ENCODE measurements around the gene YPEL2.

Gene YPEL2

GRCh38 chr17:59436900-59437299 is 105.4 kb downstream of the YPEL2 start:
- no peak for DNase-seq

DNA sequence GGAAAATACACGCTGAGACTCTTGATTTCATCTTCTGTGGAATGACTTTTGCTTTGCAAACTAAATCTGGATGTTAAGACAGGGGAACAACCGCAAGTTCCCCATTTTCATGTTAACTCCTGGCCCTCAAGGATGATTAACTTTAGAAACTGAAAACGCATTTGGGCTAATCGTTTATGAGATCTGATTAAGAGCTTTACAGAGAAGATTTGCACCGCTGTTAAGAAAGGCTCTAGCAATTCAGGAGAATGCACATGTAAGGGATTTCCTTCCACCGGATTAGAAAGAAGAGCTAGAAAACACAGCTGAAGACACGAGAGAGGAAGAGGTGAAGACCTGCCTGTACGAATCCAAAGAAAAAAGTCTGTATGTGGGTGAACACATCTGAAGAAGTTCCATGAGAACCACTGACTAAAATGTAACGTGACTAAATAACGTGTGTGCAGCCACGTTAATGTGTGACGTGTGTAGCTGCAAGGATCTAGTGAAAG is 106.4 kb downstream of the YPEL2 start:
- no peak for DNase-seq

GRCh38 chr17:59439262-59439661 is 107.8 kb downstream of the YPEL2 start:
- no peak for DNase-seq

DNA sequence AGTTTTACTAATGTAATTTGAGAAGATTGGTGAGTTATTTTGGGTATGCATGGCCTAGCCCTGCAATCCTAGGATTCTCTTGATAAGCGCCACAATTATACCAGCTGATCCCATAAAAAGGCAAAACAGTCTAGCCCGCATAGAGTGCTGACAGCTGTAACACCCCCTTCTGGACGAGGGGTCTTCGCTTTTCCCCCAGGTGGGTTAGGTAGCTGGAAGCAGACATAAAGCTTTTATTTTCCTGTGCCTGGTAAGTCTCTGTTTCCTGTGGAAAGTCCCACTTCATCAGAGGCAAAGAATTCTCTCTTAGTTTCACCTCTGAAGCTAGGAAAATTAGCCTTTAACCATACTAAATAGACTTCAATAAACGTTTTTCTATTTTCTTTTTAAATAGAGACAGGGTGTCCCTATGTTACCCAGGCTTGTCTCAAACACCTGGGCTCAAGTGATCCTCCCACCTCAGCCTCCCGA is 108.3 kb downstream of the YPEL2 start:
- no peak for DNase-seq

DNA sequence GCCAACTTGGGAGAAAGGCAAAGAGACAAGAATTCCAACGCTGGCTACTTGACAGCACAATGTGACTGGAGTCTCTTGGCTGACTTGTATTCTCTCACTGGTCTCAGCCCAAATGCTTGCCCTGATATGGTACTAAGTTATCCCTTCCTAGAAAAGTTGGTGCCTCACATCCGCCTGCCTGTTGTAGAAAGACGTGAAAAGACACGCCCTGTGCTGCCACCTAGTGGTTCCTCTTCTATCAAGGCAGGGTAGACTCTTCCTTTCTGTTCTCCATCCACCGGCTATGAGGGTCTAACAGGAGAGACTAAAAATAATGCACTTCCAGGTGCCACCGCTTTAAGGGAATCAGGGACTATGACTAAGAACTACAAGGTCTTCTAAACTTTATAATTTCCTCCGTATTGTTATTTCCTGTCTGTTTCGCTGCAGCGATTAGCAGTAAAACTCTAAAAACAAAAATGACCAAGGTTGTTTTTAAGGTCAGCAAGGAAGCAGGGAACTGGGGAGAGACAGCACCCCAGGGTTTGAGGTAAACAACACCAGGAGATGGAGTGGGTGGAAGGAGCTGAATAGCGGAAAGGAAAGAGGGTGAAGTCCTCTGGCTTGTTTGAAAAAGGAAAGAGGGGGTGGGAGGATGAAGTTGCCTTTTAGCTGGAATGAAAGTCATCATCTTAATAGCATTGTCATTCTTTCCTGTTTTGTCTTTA is 109.5 kb downstream of the YPEL2 start:
- DNase-seq: peak; percentile 81

GRCh38 chr17:59441464-59442096 is 110.1 kb downstream of the YPEL2 start:
- DNase-seq: no peak

- no peak for DNase-seq
Observed at GRCh38 chr17:59443106-59443505, 111.7 kb downstream of the YPEL2 start.
